Stimulated activated CD8-positive, alpha-beta memory T cell treated with anti-CD3 and anti-CD28 coated beads, Interleukin-12 subunit alpha, Interleukin-12 subunit beta, amount 100 ng/mL, for 1 hour (primary cell): ENCODE measurements around the gene LAIR1.
"Not testable (repeated sequence)": the region's sequence is repeated elsewhere in the genome, so short reads cannot be mapped to it uniquely, and the experiment has no call there.

Experiments used
- DNase-seq: peaks from one replicate; pipeline ENCODE4 v3.0.0-alpha.2; 2020; ENCODE audit warnings: low read depth

Gene LAIR1

GRCh38 chr19:54376610-54377285 is 12.0 kb upstream of the LAIR1 start:
- no peak for DNase-seq

GRCh38 chr19:54375181-54375938 is 10.6 kb upstream of the LAIR1 start:
- not testable (repeated sequence) for DNase-seq

GRCh38 chr19:54373781-54374631 is 9.3 kb upstream of the LAIR1 start:
- DNase-seq: no peak

GRCh38 chr19:54371453-54371852 is 6.7 kb upstream of the LAIR1 start:
- DNase-seq: not testable (repeated sequence)

- peak; percentile 38 for DNase-seq
Observed at GRCh38 chr19:54370434-54370796, 5.7 kb upstream of the LAIR1 start.

- DNase-seq: not testable (repeated sequence)
Observed at GRCh38 chr19:54369688-54370433, 5.1 kb upstream of the LAIR1 start.

- no peak for DNase-seq
Observed at GRCh38 chr19:54369082-54369687, 4.5 kb upstream of the LAIR1 start.

GRCh38 chr19:54366811-54367210 is 2.1 kb upstream of the LAIR1 start:
- no peak for DNase-seq

GRCh38 chr19:54365798-54366197 is 1.1 kb upstream of the LAIR1 start:
- DNase-seq: not testable (repeated sequence)

GRCh38 chr19:54361680-54362422 is 2.9 kb downstream of the LAIR1 start:
- DNase-seq: not testable (repeated sequence)

- peak; percentile 36 for DNase-seq
Observed at GRCh38 chr19:54359149-54359820, 5.4 kb downstream of the LAIR1 start.

- no peak for DNase-seq
Observed at GRCh38 chr19:54357381-54357780, 7.3 kb downstream of the LAIR1 start.

GRCh38 chr19:54356444-54357056 is 8.2 kb downstream of the LAIR1 start:
- no peak for DNase-seq

GRCh38 chr19:54355675-54356074 is 9.1 kb downstream of the LAIR1 start:
- DNase-seq: no peak

- no peak for DNase-seq
Observed at GRCh38 chr19:54354761-54355160, 10.0 kb downstream of the LAIR1 start.

- no peak for DNase-seq
Observed at GRCh38 chr19:54352546-54352945, 12.2 kb downstream of the LAIR1 start.

GRCh38 chr19:54352041-54352440 is 12.7 kb downstream of the LAIR1 start:
- DNase-seq: no peak

GRCh38 chr19:54351474-54351873 is 13.3 kb downstream of the LAIR1 start:
- DNase-seq: no peak

GRCh38 chr19:54345938-54346386 is 18.8 kb downstream of the LAIR1 start:
- DNase-seq: no peak

GRCh38 chr19:54343868-54344267 is 20.9 kb downstream of the LAIR1 start:
- DNase-seq: no peak
